HG03575 (cell line): Measurements from ENCODE around the gene TARBP1.
A peak's percentile ranks its signal among the peaks of the same experiment; 100 is the strongest.

Source experiments
- ATAC-seq: cut with Tn5 transposase; IDR thresholded peaks from one replicate; pipeline ENCODE4 v1.9.1; 2021; ENCODE audit not compliant: unreplicated experiment, insufficient number of reproducible peaks, low FRiP score; ENCODE audit errors: extremely low read depth

TARBP1 gene

DNA sequence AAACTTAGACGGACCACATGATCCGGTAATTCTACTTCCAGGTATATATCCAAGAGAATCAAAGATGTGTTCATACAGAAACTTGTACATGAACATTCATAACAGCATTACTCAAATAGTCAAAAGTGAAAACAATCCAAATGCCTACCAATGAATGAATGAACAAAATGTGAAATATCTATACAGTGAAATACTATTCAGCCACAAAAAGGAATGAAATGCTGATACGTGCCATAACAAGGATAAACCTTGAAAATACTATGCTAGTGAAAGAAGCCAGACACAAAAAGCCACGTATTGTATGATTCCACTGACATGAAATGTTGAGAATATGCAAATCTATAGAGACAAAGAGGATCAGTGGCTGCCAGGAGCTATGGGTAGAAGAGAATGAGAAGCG lies 18.3 kb downstream of the TARBP1 start:
- no peak for ATAC-seq

DNA sequence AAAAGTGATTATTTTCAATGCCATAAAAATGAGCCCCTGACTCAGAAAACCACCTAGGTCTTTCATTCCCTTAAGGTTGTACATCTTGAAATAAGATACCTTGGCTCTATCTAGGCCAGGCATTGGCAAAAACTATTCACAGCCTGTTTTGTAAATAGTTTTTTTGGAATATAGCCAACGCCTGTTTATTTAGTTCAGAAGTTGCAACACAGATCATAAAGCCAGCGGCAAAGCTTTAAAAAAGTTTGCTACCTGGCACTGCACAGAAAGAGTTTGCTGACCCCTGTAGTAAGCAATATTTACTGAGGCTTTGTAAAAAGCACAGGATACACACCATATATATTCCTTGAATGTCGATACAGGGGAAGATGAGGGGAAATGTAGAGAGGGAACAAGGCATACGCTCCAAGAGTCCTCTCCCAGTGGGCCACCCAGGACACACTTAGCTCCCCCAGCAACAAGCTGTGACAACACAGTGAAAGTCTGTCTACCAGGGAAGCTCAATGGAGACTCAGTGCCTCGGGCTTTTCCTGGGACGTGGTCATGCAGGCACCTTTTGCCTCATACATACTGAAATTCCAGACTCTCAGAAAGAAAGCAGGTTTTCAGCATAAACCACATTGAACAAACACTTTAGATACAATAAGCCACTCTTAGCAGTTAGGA lies 20.5 kb downstream of the TARBP1 start:
- no peak for ATAC-seq

DNA sequence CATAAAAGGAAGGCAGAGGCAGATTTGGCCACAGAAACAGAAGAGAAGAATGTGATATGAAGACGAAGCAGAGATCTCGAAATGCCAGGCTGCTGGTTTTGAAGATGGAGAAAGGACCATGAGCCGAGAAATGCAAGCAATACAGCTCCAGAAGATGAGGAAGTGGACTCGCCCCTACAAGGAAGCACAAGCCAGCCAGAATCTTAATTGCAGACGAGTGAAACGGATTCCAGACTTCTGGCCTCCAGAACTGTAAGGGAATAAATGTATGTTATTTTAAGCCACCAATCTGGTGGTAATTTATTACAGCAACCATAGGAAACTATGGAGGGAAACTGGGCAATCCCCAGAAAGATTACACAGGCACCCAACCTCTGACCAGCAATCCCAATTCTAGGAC lies 24.1 kb downstream of the TARBP1 start:
- no peak for ATAC-seq

DNA sequence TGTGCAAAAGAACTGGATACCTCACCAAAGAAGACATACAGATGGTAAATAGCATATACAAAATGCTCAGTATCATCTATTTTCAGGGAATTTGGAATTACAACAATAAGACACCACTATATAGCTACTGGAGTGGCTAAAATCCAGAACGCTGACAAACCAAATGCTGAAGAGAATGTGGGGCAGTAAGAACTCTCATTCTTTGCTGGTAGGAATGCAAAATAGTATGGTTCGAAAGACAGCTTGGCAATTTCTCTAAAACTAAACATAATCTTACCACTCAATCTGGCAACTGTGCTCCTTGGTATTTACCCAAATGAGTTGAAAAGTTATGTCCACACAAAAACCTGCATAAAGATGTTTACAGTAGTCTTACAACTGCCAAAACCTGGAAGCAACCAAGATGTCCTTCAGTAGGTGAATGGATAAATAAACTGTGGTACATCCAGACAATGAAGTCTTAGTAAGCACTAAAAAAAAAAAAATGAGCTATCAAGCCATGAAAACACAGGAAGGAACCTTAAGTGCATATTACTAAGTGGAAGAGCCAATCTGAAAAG lies 26.5 kb downstream of the TARBP1 start:
- no peak for ATAC-seq

DNA sequence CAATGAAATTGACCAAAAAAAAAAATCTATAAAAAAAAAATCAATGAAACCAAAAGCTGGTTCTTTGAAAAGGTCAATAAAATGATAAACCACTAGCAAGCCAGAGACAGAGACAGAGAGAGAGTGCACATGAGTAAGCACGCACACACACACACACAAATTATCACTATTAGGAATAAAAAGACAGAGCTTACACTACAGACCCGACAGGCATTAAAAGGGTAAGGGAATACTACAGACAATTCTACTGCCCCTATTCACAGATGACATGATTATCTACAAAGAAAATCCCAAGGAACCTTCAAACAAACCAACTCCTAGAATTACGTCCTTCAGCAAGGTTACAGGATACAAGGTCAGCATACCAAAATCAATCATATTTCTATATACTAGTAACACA lies 38.6 kb downstream of the TARBP1 start:
- no peak for ATAC-seq

DNA sequence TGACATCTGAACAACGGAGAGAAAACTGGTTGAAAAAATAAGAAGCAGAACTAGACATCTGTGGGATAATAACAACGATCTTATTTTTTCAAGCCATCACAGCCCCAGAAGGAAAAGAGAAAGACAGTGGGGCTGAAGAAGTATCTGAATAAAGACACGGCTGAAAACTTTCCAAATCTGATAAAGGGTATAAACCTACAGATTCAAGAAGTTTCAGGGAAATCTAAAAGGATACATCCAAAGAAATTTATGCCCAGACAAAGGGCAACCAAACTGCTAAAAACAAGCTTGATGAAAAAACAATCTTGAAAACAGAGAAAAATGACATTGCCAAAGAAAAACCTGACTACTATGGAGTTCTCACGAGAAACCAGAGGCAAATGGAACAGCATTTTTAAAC lies 40.4 kb downstream of the TARBP1 start:
- no peak for ATAC-seq

DNA sequence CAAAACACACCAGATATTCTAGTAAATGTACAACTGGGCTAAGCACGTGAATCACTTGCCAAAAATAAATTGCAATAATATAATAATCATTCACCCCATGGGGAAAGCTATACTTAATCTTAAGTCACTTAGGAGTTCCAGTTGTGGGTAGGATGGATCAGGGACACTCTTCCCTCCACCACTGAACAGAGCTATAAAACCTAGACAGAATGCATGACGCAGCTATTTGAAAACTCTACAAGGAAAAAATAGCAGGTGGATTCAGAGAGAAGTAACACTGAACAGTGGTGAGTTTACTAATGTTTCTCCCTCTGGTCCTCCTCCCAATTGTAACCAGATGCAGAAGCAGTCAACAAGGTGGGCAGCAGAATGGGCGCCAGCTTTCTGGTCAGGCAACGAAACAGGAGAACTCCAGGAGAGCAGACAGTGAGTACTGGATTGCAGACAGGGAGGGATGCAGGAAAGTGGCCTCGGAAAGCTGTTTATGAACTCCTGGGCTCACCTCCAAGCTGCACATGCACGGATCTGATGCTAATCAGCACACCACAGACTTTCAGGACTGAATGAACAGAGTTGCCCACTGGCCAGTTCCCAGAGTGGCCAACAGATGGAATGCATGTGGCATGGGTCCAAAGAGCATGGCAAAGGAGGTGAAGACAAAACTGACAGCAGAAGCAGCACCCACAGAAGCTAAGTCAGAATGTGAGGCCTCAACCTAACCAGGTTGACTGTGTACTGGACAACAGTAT lies 41.4 kb downstream of the TARBP1 start:
- ATAC-seq = no peak

DNA sequence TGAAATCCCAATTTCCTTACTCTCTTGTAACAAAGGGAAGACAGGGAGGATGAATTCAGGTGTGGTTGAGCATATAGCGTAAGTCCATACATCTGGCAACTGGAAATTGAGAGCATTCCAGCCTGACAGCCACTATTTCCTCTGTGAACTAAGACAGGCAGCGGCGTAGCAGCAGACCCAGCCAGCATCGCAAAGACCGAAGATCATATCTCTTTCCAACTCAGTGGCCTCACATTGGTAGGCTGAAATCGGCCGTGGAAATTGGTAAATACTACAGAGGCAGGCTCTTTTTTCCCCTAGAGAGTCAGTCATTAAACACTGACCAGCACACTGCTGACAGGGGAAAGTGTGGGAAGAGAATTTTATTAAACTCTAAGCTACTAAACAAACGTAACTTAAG lies 43.4 kb downstream of the TARBP1 start:
- ATAC-seq = no peak

DNA sequence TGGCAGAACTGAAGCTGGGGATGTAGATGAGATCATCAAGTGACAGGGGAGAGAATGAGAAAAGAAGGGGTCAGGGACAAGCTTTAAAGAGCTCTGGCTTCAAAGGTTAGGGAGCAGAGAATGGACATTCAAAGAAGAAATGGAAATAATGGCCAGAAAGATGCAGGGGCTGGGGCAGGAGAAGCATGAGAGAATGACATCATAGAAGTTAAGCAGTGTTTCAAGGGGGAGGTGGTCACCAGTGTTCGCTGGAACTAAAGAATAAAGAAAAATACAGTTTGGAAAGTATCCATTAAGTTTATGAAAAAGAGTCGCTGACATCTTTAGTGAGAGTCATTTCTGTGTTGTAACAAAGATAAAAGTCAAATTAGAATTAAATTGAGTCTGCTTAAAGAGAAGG lies 44.3 kb downstream of the TARBP1 start:
- ATAC-seq = no peak

DNA sequence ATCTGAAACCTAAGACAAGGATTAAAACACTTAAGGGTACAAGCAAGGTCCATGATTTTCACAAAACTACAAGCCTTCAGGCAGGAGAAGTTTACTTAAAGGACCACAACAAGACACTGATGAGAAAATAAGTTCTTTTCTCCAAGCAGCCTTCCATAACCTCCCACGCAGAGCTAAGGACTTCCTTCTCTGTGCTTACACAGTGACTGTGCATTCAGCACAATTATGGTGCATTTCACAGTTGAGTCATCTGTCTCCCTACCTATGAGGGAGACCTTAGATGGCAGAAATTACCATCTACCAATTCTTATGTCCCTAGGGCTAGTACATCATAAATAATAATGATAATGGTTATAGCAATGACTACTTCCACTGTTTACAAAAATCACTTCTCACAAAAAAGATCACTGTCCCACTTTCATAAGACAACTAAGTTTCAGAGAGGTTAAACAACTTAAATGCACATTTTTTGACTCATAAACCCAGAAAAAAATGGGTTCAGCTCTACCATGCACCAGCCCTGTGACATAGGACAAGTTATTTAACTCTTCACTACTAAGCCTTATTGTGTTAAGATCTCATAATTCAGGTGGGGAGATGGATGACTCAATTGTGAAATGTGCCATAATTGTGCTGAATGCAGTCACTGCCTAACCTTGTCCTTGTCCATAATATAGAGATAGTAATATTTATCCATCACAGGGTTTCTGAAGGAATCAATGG lies 45.3 kb downstream of the TARBP1 start:
- peak; percentile 59 for ATAC-seq

DNA sequence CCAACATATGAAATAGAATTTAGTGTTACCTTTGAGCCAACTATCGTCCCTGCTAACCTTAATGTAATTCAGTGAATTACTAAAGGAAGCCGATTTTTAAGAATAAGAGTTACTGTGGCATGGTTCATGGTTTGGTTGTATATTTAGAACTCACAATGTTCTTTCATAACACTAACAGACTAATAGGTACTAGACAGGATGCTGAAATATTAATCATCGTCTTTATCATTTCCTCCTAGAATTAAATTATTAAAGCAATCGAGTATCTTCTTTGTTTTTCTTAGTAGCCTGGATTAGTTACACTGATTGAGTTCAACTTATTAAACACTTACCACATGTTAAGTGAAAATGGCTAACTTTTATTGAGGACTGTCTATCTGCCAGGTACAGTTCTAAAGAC lies 47.7 kb downstream of the TARBP1 start:
- no peak for ATAC-seq

DNA sequence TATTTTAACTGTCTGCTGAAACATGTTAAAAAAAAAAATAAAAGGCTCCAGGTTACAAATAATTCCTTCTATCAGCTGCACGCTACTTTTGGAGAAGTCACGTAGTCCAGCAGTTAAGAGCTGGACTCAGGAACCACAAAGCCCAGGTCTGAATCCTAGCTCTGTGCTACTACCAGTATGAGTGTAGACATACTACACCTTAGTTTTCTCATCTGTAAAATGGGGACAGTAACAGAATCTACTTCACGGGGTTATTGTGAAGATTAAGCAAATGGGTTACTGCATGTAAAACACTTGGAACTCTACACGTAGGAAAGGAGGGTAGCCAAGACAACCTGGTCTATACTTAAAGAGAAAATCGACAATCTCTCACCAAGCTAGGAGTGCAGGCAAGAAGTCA lies 48.3 kb downstream of the TARBP1 start:
- ATAC-seq = no peak

DNA sequence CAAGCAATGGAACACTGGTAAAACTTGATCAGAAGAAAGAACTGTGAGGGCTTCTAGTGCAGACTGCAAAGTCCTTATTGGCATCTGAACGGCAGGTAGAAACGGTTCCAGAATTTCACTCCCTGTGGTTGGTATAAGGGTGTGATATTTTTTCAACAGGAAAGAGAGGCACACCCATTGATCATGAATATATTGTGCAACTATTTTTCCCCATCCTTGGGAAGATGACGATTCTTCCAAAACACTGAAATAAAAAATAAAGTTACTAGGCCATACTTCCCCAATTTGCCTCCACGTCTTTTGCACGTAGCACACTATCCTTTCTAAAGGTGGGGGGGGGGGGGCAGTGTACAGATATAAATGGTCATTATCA lies 49.6 kb downstream of the TARBP1 start:
- ATAC-seq = no peak

DNA sequence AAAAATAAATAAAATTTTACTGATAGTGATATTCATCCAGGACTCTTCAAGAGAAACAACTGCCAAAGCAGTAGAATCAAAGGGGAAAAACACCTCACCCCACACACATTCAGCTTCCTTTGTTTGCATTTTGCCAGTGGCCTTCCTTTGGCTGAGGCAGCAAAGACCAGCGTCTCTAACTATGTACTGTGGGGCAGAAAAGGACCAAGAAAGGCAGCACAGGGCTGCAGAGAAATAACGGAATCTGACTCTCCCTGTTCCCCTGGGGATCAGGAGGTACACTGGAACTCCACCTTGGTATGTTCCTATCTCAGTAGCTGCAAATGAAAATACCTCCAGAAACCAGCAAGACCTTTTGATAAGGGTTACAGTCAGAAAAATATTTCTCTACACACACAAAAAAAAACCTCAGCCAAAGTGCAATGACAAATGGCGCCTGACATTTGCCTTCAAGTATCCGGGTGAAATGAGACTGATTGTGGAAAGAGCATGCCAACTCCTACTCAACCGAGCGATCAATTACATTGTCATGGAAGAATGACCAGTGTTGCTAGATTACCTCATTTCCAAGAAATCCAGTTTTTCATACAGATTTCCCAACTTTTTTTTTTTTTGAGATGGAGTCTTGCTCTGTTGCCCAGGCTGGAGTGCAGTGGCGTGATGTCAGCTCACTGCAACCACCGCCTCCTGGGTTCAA lies 50.9 kb downstream of the TARBP1 start:
- ATAC-seq = no peak

DNA sequence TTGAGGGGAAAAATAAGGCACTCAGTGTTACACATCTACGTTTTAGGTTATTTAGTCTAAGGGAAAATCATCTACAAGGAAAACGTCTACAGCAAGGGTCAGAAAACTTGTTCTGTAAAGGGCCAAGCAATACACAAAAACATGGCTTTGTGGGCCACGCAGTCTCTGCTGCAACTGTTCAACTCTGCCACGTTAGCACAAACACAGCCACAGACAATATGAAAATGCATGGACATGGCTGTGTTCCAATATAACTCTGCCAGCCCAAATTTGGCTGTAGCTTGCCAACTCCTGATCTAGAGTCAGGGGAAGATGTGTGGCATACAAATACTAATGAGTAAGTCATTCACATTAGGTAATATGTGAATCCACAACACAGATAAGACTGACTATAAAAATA lies 65.0 kb downstream of the TARBP1 start:
- ATAC-seq = no peak

DNA sequence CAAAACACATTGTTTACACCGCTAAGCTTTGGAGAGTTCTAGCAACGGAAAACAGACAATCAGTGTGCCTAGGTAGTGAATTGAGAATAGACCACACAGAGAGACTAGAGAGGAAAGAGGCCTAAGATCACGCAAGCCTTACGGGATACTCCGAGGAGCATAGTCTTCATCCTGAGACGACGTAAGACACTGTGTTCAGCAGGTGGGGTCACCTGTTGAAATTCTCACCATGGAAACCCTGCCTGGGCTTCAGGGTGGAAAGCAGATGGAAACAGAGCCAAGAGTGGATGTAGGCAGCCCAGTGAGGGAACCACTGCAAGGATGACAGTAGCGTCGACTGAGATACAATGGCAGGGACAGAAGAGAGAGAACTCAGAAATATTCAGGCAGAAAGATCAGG lies 65.5 kb downstream of the TARBP1 start:
- ATAC-seq = no peak

DNA sequence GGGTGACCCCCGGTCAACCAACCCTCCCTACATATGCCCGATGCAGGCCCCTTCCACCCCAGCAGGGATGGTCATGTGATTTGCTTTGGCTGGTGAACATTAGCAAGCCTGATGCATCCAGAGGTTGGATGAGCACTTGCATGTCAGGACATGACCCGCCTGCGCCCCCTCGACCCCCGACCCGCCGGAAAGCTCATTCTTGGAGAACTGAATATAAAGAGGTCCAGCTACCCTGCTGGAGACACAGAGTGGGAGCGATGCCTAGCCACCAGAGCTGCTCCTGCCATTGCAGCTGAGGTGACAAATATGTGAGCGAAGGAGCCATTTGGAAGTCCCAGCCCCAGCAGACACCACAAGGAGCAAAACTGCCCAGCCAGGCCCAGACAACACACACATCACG lies 66.1 kb downstream of the TARBP1 start:
- ATAC-seq = no peak

DNA sequence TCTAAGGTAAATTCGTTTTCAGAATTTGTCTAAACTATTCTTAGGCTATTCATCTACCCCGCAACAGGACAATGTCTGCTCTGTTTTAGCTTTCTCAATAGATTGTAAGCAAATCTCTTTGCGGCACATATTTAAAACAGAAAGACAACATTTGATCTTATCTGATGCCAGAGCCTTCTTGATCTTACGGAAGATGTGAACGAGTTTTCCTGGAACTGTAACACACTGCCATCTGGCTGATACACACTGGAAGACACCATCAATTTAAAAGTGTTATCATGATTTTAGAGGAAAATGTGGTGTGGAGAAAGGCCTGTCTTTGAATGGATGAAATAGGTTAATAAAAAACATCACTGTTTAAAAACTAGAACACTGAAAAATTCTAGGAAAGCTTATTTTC lies 69.7 kb downstream of the TARBP1 start:
- no peak for ATAC-seq

DNA sequence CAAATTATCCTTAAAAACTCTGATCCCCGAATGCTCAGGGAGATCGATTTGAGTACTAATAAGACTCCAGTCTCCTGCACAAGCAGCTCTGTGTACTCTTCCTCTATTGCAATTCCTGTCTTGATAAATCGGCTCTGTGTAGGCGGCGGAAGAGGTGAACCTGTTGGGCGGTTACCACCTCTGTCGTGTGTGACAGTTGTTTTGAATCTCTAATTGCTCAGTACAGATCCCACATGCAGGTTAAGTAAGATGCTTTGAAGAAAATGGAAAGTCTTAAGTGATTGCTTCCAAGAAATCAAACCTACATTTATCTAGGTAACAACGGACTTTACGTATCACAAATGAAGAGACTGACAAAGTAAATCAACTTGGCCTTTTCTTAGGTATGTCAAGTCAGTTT lies 70.2 kb downstream of the TARBP1 start:
- no peak for ATAC-seq
